AG04450 (cell line): Measurements from ENCODE around the gene ESD. TPM values are rescaled to one million over a fixed set of nuclear protein-coding genes. Genes with fewer than 3 reads are reported as not detected.

ENCODE experiments used
- CTCF ChIA-PET: fragments of 300-600, 350-600 bp; formaldehyde crosslinking; extraction: SDS; loops from one replicate; lab custom pipeline; 2022; ENCODE audit warnings: antibody characterized with exemption, inconsistent platforms; lab: Charles Lee
- POLR2A ChIA-PET: fragments of 350-600 bp; formaldehyde crosslinking; extraction: SDS; loops from one replicate; lab custom pipeline; 2021; ENCODE audit warnings: antibody characterized with exemption, inconsistent platforms; lab: Yijun Ruan, JAX
- DNase-seq: peaks from one replicate; pipeline ENCODE4 v3.0.0-alpha.2; 2011; ENCODE audit warnings: low read depth, low spot score
- H3K27ac ChIP-seq: one replicate; pipeline ENCODE4 v1.5.1; 2012; ENCODE audit warnings: low read depth, low read length, control low read depth
- H3K27me3 ChIP-seq: one replicate; pipeline ENCODE4 v1.6.0; 2012; ENCODE audit warnings: low read length; ENCODE audit not compliant: control insufficient read depth, insufficient read depth
- H3K4me3 ChIP-seq: 2 replicates; pipeline ENCODE4 v1.5.1; 2011; ENCODE audit warnings: mild to moderate bottlenecking, low read depth, low read length, control low read depth
- H3K9me3 ChIP-seq: 2 replicates; pipeline ENCODE4 v1.5.1; 2012; ENCODE audit warnings: low read length; ENCODE audit not compliant: control insufficient read depth, insufficient read depth
- CTCF ChIP-seq: IDR thresholded peaks from 2 replicates; pipeline ENCODE4 v1.5.1; 2011; ENCODE audit warnings: low read depth, low read length, control low read depth, inconsistent platforms
- polyA plus RNA-seq: library from polyadenylated mRNA; depleted of rRNA; stranded (reverse); fragments of >200 nt; gene quantifications from 2 replicates; pipeline ENCODE4 v1.2.3, GENCODE V29; 2011

ESD gene
- polyA plus RNA-seq, 1 experiment = 208 TPM

- Histone ChIP-seq H3K27me3 (no peaks in the 10 kb centered on the region), H3K4me3 (no peak overlapping the region), H3K9me3 (no peaks in the 10 kb centered on the region), H3K27ac (no peak overlapping the region)
- DNase-seq = no peak
- ChIA-PET POLR2A (no interaction called here), CTCF (no interaction called here)
- no peak for TF ChIP-seq CTCF
These were observed 1.6 kb downstream of the ESD start for GRCh38 chr13:46795321-46795720.

GRCh38 chr13:46783504-46783903 lies 13.5 kb downstream of the ESD start:
- CTCF ChIA-PET = no interaction called here

DNA sequence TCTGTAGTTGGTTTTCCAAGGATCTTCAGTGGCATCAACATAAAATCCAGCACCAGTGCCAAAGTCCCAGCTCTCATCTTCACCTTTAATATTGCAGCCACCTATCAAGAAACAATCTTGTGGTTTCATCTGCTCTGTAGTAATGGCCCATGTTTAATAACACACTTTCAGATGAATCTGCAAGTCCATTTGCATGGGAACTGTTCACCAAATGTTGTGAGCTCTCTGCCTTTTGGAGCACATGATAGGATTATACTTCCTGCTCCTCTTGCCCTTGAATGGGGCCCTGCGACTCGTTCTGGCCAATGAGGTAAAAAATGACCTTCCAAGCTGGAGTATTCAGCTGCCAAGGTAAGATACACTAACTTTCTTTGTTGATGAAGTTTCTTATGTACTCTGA lies 14.3 kb downstream of the ESD start:
- no peak for DNase-seq
- Histone ChIP-seq H3K27me3 (no peaks in the 10 kb centered on the region), H3K9me3 (no peaks in the 10 kb centered on the region), H3K4me3 (no peak overlapping the region), H3K27ac (no peak overlapping the region)
- no peak for TF ChIP-seq CTCF
- ChIA-PET POLR2A (no interaction called here), CTCF (no interaction called here)

More at GRCh38 chr13:46783504-46783903, 13.5 kb downstream of the ESD start:
- no peak overlapping the region for H3K27ac ChIP-seq
- H3K9me3 ChIP-seq = no peaks in the 10 kb centered on the region
- H3K27me3 ChIP-seq = no peaks in the 10 kb centered on the region
- no peak overlapping the region for H3K4me3 ChIP-seq
- TF ChIP-seq CTCF = no peak
- no peak for DNase-seq
- POLR2A ChIA-PET = no interaction called here

GRCh38 chr13:46782066-46782465 lies 14.9 kb downstream of the ESD start:
- POLR2A ChIA-PET = no interaction called here
- TF ChIP-seq CTCF = no peak

DNA sequence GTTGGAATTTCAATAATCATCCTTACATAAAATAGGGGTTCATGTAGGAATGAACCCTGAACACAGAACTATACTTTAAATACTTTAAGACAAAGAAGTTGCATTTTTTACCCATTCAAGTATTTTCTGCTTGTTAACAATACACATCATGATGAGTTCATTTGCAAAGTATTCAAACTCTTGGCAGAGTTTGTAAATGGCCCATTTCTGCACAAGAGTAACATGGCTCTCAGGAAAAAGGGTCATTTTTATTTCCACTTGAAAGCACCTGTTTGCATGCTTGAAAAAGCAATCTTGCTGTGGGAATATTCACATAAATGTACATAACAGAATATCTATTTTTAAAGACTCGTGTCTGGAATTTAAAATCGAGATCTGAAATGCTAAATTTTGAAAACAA lies 18.1 kb downstream of the ESD start:
- H3K27me3 ChIP-seq = no peaks in the 10 kb centered on the region
- H3K4me3 ChIP-seq = no peak overlapping the region
- ChIA-PET CTCF (interaction anchor here (6.5 kb wide), 1 partner anchor 14 kb away, joined by 42 read pairs; no protein-coding TSS in a partner anchor), POLR2A (no interaction called here)
- no peak for TF ChIP-seq CTCF
- DNase-seq = no peak
- H3K9me3 ChIP-seq = no peaks in the 10 kb centered on the region
- no peak overlapping the region for H3K27ac ChIP-seq

More at GRCh38 chr13:46782066-46782465, 14.9 kb downstream of the ESD start:
- Histone ChIP-seq H3K27ac (no peak overlapping the region), H3K9me3 (no peaks in the 10 kb centered on the region), H3K4me3 (no peak overlapping the region), H3K27me3 (no peaks in the 10 kb centered on the region)
- no peak for DNase-seq
- CTCF ChIA-PET = no interaction called here
